ENCODE data around the gene RSBN1. TPM values are rescaled to one million over a fixed set of nuclear protein-coding genes. Genes with fewer than 3 reads are reported as not detected.

RSBN1 gene
- polyA plus RNA-seq, 1 of the 3 experiments (the other 2 are of a cell fraction): 4.0 TPM

- Histone ChIP-seq H3K9me3 (no peaks in the 10 kb centered on the region), H3K4me2 (no peak overlapping the region), H3K9me2 (no peaks in the 10 kb centered on the region), H3K9ac (no peak overlapping the region), H3F3A (replicated peaks; ENCODE audit: insufficient read depth) (peaks cover 21% of the 10 kb centered on the region), H4K20me1 (ENCODE audit: insufficient read depth) (peaks cover 20% of the 10 kb centered on the region; the same call in 1 of the 2 replicates), H3K4me1 (ENCODE audit: control insufficient read depth in 1 of 2, insufficient read depth in 2 of 2, low read depth in 1 of 2, low read length in 1 of 2) (peaks cover 7 to 20% of the 10 kb centered on the region in 2 experiments; a peak in 2 of 4 replicates), H3K27ac (ENCODE audit: low read depth in 2 of 2, low read length in 1 of 2) (no peak overlapping the region), H3K36me3 (replicated peaks in 1 of 2; ENCODE audit: control insufficient read depth in 1 of 2, insufficient read depth in 2 of 2, low read length in 1 of 2) (no peaks in the 10 kb centered on the region), H3K27me3 (ENCODE audit: insufficient read depth) (no peaks in the 10 kb centered on the region), H2AFZ (ENCODE audit: low read depth) (no peak overlapping the region), H3K79me2 (ENCODE audit: insufficient read depth) (peaks cover 100% of the 10 kb centered on the region), H3K4me3 (ENCODE audit: low read depth in 2 of 2, low read length in 1 of 2) (no peak overlapping the region)
- POLR2A ChIA-PET: no interaction called here
- no peak for TF ChIP-seq RXRA (IDR thresholded peaks at IDR 0.05; ENCODE audit: borderline replicate concordance, low read depth)
- no peak for TF ChIP-seq CTCF (IDR thresholded peaks at IDR 0.05)
- no peak for TF ChIP-seq RCOR1 (IDR thresholded peaks at IDR 0.05; ENCODE audit: low read length)
- TF ChIP-seq TEAD4 (IDR thresholded peaks at IDR 0.05; ENCODE audit: borderline replicate concordance, insufficient read depth): no peak
- TF ChIP-seq RAD21 (IDR thresholded peaks at IDR 0.05; ENCODE audit: low read length): no peak
- no peak for TF ChIP-seq POLR2AphosphoS5 (IDR thresholded peaks at IDR 0.05; ENCODE audit: low read depth, low read length)
- TF ChIP-seq SIN3A (IDR thresholded peaks at IDR 0.05; ENCODE audit: borderline replicate concordance, low read depth, low read length): no peak
- no peak for TF ChIP-seq USF2 (IDR thresholded peaks at IDR 0.05; ENCODE audit: borderline replicate concordance, low read depth, low read length)
- no peak for TF ChIP-seq REST (IDR thresholded peaks at IDR 0.05; ENCODE audit: low read depth, low read length)
- TF ChIP-seq GATA2 (CRISPR knock-in tag; IDR thresholded peaks at IDR 0.05): no peak
- CTCF ChIA-PET: interaction anchor here (0.8 to 2.1 kb wide), 2 partner anchors 21 to 733 kb away, joined by 3 to 5 read pairs; partner anchors contain the start of gene LRIG2
- WGBS (ENCODE audit: low lambda C conversion rate): 96% methylated on average over 4 of the region's 4 CpGs
- no peak for DNase-seq
Observed at GRCh38 chr1:113805639-113806038, 6.6 kb downstream of the RSBN1 start.

GRCh38 chr1:113805256-113805531 is 7.1 kb downstream of the RSBN1 start:
- TF ChIP-seq SMC3 (IDR thresholded peaks at IDR 0.05; ENCODE audit: low read depth, low read length): no peak
- no peak for TF ChIP-seq CTCF (IDR thresholded peaks at IDR 0.05)
- TF ChIP-seq JUND (IDR thresholded peaks at IDR 0.05): no peak
- TF ChIP-seq CHD2 (IDR thresholded peaks at IDR 0.05; ENCODE audit: low read length, partially characterized antibody): no peak
- TF ChIP-seq MEF2A (IDR thresholded peaks at IDR 0.05; ENCODE audit: borderline replicate concordance, low read depth): no peak
- no peak for TF ChIP-seq EP300 (IDR thresholded peaks at IDR 0.05; ENCODE audit: borderline replicate concordance in 1 of 2, low read depth in 1 of 2, low read length in 1 of 2)
- Histone ChIP-seq H3K27me3 (ENCODE audit: insufficient read depth) (no peaks in the 10 kb centered on the region), H3K27ac (ENCODE audit: low read depth in 2 of 2, low read length in 1 of 2) (no peak overlapping the region), H3K4me3 (ENCODE audit: low read depth in 2 of 2, low read length in 1 of 2) (no peak overlapping the region), H3K9ac (no peak overlapping the region), H3K79me2 (ENCODE audit: insufficient read depth) (peaks cover 100% of the 10 kb centered on the region), H3K9me3 (no peaks in the 10 kb centered on the region), H3K36me3 (replicated peaks in 1 of 2; ENCODE audit: control insufficient read depth in 1 of 2, insufficient read depth in 2 of 2, low read length in 1 of 2) (no peaks in the 10 kb centered on the region), H4K20me1 (ENCODE audit: insufficient read depth) (peaks cover 24% of the 10 kb centered on the region; the same call in 1 of the 2 replicates), H3K9me2 (no peaks in the 10 kb centered on the region), H3K4me2 (no peak overlapping the region), H3K4me1 (ENCODE audit: control insufficient read depth in 1 of 2, insufficient read depth in 2 of 2, low read depth in 1 of 2, low read length in 1 of 2) (peaks cover 7 to 23% of the 10 kb centered on the region in 2 experiments; a peak in 2 of 4 replicates), H2AFZ (ENCODE audit: low read depth) (no peak overlapping the region), H3F3A (replicated peaks; ENCODE audit: insufficient read depth) (peaks cover 21% of the 10 kb centered on the region)
- no peak for DNase-seq
- WGBS (ENCODE audit: low lambda C conversion rate): 93% methylated on average over 6 of the region's 6 CpGs
- ChIA-PET CTCF (interaction anchor here (0.8 to 2.1 kb wide), 2 partner anchors 20 to 732 kb away, joined by 3 to 5 read pairs; partner anchors contain the start of gene LRIG2), POLR2A (no interaction called here)
